ACHN (cell line): Measurements from ENCODE around the gene HSPH1.

Experiments used
- DNase-seq: peaks from one replicate; pipeline ENCODE4 v3.0.0-alpha.2; 2015
- in situ Hi-C: cut with HindIII; loops from 2 replicates; pipeline ENCODE4 v1.10.0; 2017; ENCODE audit warnings: low sequenced_read_pairs, low pct_ligation_motif_present, low pct_unique_long_range_greater_than_20kb

The HSPH1 gene

GRCh38 chr13:31161557-31162150, at the start of gene HSPH1:
TSS of gene HSPH1 (minus strand) at chr13:31161904. CDS start at chr13:31161582, 322 bp downstream.
- peak; percentile 95 for DNase-seq
- in situ Hi-C loops = no loop called here

GRCh38 chr13:31209841-31210210, 48.1 kb upstream of the HSPH1 start:
- in situ Hi-C loops = no loop called here
- DNase-seq = no peak

DNA sequence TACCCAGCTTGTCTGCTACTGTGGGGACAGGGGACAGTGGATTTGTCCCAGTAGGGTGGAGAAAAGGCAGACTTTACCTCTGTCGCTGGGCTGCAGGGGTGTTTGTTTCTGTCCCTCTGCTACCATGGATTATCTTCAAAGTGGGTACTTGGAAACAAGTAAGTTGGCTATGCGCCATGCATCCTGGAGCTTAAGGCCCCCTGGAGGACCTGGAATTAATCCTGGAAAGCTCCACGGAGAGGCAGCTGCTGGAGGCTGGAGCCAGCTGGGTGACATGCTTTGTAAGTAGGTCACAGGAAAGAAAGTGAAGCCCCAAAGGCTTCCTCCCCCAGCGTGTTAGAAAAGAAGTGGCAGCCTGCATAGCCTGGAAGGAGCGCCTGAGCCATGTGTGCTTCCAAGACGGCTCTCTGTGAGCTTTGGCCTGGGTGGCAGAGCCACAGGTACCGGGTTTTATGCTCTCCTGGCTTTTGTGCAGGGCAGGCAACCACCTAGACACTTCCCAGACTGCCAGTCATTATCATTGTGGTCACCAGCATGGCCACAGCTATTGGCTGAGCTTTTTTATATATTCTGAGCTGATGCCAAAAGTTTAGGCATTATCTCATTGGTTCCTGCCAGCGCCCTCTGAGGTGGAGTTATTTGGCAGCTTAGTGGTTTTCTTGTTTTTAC, 47.6 kb upstream of the HSPH1 start:
- no peak for DNase-seq
- in situ Hi-C loops = no loop called here

GRCh38 chr13:31208559-31209122, 46.9 kb upstream of the HSPH1 start:
- in situ Hi-C loops = no loop called here
- no peak for DNase-seq

- DNase-seq = no peak
- in situ Hi-C loops = no loop called here
Measured at GRCh38 chr13:31207661-31208552, 46.2 kb upstream of the HSPH1 start.

DNA sequence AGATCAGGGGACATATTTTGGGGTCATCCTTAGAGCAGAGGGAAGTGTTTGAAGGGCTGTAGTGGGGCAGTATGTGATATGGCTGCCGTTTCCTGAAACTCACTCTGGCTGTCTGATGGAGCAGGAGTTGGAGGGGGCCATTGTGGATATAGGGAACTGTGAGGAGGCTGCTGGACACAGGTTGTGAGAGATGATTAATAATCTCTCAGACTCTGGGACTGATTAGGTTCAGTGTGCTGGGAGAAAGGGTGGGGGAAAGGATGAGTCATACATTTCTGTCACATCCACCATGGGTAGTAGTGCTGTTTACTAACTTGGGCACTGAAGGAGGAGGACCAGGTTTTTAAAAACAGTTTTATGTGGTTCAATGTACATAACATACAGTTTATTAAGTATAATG, 42.9 kb upstream of the HSPH1 start:
- DNase-seq = peak; percentile 32
- in situ Hi-C loops = no loop called here

- DNase-seq = no peak
- in situ Hi-C loops = no loop called here
Measured at GRCh38 chr13:31201341-31202031, 39.8 kb upstream of the HSPH1 start.

DNA sequence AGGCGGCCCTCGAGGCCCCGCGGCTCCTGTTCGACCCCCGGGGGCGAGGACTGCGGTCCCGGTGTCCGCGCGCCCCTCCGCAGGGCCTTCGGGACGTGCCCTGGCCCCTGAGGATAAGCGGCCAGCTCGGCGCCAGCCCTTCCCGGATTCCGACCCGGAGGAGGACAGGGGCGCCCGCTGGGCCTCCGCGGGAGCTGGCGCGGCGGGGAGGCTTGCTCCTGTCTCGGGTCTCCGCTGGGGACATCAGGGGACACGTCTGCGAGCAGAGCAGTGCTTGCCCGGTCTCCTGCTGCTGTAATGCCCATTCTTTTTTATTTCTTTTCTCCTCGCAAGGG, 38.9 kb upstream of the HSPH1 start:
- DNase-seq = peak; percentile 28
- in situ Hi-C loops = no loop called here

DNA sequence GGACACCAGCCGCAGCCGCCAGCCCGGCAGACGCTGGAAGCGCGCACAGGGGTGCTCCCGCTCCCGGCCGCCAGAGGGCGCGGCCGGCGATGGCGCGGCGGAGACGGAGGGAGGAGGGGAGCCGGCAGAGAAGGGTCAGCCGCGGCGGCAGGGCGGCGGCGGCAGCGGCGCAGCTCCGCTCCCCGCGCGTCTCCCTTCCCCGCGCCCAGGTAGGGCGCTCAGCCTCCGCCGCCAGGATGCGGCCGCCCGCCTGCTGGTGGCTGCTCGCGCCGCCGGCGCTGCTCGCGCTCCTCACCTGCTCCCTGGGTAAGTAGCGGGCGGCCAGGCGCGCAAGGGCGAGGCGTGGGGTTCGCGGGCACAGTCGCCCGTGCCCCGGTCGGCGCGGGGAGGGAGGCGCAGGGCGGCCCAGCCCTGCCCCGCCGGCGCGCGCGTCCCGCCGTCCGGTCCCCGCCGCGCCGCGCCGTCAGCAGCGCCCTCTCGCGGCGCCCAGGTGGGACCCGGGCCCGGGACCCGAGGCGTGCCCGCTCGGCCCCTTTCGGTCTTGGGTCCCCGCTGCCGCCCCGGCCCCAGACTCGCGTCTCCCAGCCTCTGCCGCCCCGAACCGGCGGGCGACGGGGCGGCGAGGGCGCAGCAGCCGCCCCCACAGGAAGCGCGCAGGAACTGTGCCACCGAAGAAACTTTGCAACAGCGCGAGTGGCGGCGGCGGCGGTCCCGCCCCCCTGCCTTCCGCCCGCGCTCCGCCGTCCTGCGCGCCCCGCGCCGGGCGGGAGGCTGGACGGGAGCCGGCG, 38.3 kb upstream of the HSPH1 start, which contains the start of gene B3GLCT:
Gene B3GLCT, plus strand, starts transcription at position 127 of the 788 bp plus-strand sequence. Its CDS starts 110 bp downstream, at position 237.
- DNase-seq = peak; percentile 77
- in situ Hi-C loops = no loop called here

DNA sequence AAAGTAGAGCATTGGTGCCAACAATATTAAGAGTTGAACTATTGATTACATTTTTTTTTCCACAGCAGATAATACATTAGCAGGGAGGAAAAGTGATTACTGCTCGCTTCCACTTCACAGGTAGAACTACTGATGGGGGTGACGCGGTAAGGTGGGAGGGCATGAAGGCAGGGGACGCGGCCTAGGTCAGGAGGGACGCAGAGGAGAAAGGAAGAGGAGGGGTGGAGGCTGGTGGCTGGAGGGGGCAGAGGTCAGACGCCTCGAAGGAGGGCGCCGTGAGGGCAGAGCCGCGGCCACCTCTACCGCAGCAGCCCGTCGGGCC, 37.8 kb upstream of the HSPH1 start:
- in situ Hi-C loops = no loop called here
- DNase-seq = no peak

GRCh38 chr13:31198519-31198918, 36.8 kb upstream of the HSPH1 start:
- no peak for DNase-seq
- in situ Hi-C loops = no loop called here

GRCh38 chr13:31196992-31197391, 35.3 kb upstream of the HSPH1 start:
- in situ Hi-C loops = no loop called here
- no peak for DNase-seq

DNA sequence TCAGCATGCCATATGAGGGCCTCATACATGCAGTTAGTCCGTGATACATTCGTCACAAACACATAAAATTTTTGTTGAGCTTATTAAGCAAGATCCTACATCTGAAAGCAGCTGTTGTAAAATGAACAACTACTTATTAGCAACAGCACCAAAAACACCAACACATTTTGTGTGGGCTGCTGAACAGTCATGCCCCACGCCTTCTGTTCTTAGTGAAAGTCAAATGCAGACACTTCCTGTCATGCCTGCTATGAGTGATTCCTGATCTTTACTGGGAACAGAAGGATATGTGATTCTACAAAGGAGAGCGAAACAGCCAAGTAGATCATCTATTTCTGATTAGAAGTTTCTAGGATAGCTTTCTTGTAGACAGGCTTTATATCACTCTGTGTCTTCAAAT, 33.9 kb upstream of the HSPH1 start:
- no peak for DNase-seq
- in situ Hi-C loops = no loop called here

DNA sequence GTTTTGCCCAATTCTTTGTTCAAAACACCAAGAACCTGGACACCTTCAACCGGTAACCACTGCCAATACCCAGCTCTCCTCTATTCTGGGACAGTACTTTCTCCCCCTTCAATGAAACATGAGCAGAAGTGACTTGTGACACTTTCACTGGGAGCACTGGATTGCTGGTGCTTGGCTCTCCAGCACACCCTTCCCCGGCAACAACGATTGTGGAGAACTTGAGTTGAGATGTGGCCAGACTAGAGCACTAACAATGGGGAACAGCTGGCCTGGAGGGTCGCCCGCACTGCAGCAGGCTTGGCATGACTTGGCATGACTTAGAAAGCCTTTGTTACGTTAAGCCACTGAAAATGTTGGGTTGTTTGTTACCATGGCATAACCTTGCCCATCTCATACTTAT, 30.6 kb upstream of the HSPH1 start:
- DNase-seq = no peak
- in situ Hi-C loops = no loop called here

DNA sequence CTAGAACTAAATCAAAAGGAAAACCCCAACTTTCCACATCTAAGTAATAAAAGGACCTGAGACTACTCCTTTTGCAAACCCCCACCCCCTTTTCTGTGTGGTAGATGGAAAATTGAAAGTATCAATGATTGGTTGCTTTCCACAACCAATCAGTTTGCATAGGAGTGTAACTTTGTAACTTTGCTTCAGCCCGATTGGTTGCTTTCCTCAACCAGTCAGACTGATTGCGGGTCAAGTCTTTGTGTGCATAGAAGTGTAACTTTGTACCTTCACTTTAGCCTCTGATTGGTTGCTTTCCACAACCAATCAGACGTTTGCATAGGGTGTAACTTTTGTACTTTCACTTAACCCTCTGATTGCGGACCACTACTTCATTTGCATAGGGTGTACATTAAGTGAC, 30.0 kb upstream of the HSPH1 start:
- DNase-seq = no peak
- in situ Hi-C loops = no loop called here

DNA sequence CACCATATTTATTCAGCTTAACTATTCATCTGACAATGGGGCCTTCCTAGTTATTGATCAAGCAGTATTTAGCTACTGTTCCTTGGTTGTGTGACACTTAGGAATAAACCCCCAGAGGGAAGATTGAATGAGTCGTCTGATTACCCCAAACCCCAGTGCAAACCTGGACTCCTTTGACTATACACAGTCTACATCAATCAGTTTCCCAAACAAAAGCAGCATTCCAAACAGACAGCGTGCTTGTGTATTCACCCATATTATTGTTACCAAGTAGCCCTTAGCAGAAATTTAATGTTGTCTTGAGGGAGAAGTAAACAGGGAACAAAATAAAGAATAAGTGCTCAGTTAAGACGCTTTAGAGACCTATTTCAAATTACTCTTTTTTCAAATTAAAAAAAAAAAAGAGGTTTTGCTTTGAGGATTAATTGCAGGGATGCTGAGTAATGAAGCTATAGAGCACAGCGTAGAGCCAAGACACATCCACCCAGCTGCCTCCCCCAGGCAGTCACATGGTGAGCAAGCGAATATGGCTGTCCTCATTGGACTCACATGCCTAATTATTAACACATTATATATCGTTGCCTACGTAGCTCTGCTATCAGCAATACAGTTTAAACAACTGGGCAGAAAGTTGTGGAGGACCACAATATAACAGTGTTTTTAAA, 23.4 kb upstream of the HSPH1 start:
- in situ Hi-C loops = no loop called here

DNA sequence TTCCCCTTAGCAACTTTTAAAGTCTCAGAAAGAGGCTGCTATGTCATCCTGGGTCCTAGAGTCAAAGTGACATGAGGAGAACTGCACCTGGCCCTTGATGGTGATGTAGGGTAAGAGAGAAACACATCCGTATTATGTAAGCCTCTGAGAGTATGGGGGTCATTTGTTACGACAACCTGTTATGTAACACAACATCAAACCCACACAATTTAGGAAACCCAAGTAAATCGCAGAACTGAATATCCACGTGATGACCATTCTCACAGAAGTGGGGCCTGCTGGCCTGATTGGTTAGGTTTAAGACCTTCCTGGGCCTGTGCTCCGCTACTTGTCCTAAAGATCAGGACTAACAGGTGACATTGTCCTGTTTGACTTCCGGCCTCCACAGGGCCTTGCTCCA, 22.7 kb upstream of the HSPH1 start:
- DNase-seq = no peak
- in situ Hi-C loops = no loop called here

More for the DNA sequence above, 23.4 kb upstream of the HSPH1 start:
- no peak for DNase-seq

GRCh38 chr13:31182987-31183386, 21.3 kb upstream of the HSPH1 start:
- no peak for DNase-seq
- in situ Hi-C loops = no loop called here
